Gastrocnemius medialis (tissue), 4 donors: ENCODE measurements around the gene HOMER2.

Experiments used
- POLR2A ChIP-seq, 2 donors: fragments of 450-650 bp; IDR thresholded peaks; one replicate each; pipeline ENCODE4 v1.6.1; 2017; ENCODE audit warnings: antibody characterized with exemption in 2 of 2, mild to moderate bottlenecking in 2 of 2, moderate library complexity in 2 of 2
- TF ChIP-seq, protein P1 (sequence below), 5 experiments: fragments of 450-650 bp in 3 of 5; fragments of 200-600 bp in 2 of 5; sonication (generic) in 2 of 5; IDR thresholded peaks in 4 of 5; conservative IDR thresholded peaks in 1 of 5; 1 replicate in 4 of 5; 2 replicates in 1 of 5; pipeline ENCODE4 v1.5.1; 2016 to 2019; ENCODE audit warnings: antibody characterized with exemption in 5 of 5, mild to moderate bottlenecking in 3 of 5, moderate library complexity in 3 of 5

DNA sequence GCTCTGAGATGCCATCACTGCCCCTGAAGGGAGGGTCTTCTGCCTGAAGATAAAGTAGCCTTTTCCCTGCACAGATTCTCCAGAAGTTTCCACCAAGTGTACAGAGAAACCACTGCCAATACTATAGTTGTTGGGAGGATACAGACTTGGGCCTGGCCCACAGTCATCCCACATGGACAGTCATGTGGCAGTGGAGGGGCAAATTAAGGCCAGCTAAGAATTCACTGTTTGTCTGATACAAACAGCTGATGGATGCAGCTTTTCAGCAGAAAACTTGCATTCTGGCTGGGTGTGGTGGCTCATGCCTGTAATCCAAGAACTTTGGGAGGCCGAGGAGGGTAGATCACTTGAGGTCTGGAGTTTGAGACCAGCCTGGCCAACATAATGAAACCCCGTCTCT is 22.1 kb downstream of the HOMER2 start:
- TF ChIP-seq POLR2A (IDR thresholded peaks at IDR 0.05), result no peak
- TF ChIP-seq, protein P1, sequence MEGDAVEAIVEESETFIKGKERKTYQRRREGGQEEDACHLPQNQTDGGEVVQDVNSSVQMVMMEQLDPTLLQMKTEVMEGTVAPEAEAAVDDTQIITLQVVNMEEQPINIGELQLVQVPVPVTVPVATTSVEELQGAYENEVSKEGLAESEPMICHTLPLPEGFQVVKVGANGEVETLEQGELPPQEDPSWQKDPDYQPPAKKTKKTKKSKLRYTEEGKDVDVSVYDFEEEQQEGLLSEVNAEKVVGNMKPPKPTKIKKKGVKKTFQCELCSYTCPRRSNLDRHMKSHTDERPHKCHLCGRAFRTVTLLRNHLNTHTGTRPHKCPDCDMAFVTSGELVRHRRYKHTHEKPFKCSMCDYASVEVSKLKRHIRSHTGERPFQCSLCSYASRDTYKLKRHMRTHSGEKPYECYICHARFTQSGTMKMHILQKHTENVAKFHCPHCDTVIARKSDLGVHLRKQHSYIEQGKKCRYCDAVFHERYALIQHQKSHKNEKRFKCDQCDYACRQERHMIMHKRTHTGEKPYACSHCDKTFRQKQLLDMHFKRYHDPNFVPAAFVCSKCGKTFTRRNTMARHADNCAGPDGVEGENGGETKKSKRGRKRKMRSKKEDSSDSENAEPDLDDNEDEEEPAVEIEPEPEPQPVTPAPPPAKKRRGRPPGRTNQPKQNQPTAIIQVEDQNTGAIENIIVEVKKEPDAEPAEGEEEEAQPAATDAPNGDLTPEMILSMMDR (IDR thresholded peaks at IDR 0.05 in 4 of 5, conservative IDR thresholded peaks at IDR 0.05 in 1 of 5), result no peak
